Hippocampal formation (tissue), 2 donors: Measurements from ENCODE around the gene KLF4.

Experiments used
- DNase-seq, 2 donors: peaks; one replicate each; lab custom pipeline; 2025; lab: John Stamatoyannopoulos, UW

KLF4 gene

DNA sequence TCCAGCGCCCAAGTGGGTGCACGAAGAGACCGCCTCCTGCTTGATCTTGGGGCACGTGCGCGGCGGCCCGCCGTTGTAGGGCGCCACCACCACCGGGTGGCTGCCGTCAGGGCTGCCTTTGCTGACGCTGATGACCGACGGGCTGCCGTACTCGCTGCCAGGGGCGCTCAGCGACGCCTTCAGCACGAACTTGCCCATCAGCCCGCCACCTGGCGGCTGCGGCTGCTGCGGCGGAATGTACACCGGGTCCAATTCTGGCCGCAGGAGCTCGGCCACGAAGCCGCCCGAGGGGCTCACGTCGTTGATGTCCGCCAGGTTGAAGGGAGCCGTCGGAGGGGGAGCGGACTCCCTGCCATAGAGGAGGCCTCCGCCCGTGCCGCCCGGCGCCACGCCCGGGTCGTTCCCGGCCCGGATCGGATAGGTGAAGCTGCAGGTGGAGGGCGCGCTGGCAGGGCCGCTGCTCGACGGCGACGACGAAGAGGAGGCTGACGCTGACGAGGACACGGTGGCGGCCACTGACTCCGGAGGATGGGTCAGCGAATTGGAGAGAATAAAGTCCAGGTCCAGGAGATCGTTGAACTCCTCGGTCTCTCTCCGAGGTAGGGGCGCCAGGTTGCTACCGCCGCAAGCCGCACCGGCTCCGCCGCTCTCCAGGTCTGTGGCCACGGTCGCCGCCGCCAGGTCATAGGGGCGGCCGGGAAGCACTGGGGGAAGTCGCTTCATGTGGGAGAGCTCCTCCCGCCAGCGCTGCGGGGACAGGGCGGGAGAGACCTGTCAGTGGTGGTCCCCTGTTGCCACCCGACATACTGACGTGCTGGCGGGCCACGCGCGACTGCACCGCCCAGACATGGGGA, 1.8 kb downstream of the KLF4 start:
- no peak for DNase-seq

DNA sequence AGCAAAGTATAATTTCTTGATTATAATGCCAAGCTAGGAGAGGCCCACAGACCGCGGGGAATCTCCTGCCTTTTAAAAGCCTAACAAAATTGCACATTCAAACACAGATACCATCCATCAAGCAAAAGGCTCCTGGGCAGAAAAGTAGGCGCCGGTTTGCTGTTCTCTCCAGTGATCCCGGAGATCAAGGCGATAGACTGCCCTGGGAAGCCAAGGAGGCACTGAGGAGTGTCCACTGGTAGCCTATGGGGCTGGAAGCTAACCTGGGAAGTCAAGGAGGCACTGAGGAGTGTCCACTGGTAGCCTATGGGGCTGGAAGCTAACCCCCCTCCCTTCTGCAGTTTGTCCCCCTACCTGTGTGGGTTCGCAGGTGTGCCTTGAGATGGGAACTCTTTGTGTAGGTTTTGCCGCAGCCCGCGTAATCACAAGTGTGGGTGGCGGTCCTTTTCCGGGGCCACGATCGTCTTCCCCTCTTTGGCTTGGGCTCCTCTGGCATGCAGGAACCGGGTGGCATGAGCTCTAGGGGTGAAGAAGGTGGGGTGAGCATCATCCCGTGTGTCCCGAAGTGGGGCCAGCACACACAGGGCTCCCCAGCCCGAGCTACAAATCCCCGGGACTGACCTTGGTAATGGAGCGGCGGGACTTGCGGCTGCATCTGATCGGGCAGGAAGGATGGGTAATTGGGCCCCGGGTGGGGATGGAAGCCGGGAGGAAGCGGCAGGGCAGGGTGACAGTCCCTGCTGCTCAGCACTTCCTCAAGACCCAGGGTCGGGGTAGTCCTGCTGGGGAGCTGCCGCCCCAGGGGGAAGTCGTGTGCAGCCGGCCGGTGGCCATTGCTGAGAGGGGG, 2.7 kb downstream of the KLF4 start:
- no peak for DNase-seq

DNA sequence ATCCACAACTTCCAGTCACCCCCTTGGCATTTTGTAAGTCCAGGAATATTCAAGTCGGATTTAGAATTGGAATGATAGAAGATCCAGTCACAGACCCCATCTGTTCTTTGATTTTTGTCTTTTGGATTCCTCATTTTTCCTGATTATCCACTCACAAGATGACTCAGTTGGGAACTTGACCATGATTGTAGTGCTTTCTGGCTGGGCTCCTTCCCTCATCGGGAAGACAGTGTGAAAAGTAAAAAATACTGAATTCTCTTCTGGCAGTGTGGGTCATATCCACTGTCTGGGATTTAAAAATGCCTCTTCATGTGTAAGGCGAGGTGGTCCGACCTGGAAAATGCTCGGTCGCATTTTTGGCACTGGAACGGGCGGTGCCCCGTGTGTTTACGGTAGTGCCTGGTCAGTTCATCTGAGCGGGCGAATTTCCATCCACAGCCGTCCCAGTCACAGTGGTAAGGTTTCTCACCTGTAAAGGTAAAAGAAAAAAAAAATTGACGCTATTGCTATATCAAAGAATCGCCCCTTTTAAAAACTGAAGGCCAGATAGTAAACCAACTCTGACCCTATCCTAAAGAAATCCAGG, 4.0 kb downstream of the KLF4 start:
- no peak for DNase-seq

DNA sequence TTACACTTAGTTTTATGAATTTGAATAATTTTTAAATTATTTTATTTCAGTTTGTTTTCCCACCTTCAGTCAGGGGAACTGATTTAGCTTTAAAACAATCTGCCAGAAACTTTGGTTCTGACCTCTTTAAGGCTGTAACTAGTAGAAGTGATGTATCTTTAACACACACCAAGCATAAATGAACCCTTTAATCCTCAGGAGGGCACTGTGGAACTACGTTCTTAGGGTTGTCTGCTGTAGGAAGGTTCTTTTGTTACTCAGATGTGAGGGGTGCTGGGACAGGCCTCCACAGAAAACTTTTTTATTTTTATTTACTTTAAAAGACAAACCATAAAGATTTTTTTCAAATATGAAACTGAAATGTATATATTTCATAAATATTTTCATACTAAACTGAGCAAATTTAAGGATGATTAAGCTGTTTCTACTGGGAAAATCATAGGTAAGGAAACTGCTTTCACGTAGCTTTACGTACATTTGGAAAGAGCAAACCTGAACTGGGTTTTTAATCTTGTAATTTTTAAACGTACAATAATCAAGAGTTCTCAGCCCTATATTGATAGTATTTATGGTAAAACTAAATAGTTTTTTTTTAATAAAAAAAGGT, 5.3 kb downstream of the KLF4 start:
- DNase-seq: peak in 1 of 2 donors; percentile 76

DNA sequence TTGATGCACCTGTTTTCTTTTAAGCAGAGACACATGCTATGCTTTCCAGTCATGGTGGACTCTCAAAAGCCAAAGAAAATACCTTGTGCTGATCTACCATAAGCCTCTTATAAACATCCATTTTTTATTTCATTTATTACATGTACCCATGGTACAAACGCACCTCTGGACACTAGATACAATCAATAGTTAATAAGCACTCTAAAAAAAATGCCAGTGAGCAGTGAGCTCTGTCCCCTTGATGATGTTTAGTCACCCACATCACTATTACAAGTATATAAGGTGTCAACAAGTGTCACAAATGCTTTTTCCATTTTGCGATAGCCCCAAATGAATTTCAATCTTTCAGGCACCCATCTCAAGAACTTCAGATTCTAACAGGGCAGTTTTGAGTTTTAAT, 5.9 kb downstream of the KLF4 start:
- no peak for DNase-seq

DNA sequence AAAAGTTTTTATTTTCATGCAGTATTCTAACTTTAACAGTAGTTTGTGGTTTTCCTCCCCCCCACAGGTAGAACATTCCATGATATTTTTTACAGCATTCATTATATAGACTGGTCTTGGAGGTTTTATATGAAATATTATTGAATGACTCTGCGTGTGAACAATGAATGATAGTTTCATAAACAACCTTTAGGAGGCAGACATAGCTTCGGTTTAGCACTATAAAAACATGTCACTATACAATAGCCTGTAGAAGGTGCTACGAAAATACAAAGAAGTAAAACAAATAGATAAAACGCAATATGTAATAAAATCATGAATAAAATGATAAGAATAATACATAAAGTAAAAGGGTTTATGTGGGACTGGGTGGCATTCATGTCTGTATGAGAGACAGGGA, 8.5 kb downstream of the KLF4 start:
- no peak for DNase-seq

DNA sequence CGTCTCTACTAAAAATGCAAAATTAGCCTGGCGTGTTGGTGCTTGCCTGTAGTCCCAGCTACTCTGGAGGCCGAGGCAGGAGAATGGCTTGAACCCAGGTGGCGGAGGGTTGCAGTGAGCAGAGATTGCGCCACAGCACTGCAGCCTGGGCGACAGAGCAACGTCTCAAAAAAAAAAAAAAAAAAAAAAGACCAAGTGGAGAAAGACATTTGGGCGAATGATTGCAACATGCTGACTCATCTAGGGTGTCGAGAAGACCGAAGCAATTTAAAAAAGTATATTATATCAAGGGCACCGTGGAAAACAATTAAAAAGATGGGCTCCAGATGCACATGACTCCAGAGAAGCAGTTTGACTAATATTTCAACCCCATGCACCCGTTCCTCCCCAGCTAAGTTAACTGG, 9.2 kb downstream of the KLF4 start:
- DNase-seq: no peak

DNA sequence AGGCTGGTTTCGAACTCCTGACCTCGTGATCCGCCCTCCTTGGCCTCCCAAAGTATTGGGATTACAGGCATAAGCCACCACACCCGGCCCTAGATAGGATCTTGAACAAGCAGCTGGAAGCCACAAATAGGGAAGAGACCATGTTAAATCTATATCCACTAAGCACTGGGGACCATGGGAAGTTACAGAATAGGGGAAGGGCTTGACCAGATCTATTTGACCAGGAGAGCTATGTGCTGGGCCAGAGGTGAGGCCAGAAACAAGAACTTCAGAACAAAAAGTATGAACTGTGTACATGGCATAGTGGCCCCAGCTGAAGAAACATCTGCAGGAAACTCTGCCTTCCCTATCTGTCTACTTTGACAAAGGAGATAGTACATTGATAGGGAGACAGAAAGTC, 10.8 kb downstream of the KLF4 start:
- DNase-seq: no peak

DNA sequence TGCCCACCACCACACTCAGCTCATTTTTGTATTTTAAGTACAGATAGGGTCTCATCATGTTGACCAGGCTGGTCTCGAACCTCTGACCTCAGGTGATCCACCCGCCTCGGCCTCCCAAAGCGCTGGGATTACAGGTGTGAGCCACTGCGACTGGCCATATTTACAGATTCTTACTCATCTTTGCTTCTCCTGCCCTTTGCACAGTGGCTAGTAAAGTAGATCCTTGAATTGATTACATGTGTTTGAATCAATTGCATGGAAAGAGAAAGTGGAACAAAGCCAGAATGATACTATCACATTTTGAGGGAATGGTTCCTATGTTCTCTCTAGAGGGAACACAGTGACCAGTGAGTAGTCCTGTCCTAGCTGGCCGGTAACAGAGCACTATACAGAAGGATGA, 15.4 kb downstream of the KLF4 start:
- no peak for DNase-seq

DNA sequence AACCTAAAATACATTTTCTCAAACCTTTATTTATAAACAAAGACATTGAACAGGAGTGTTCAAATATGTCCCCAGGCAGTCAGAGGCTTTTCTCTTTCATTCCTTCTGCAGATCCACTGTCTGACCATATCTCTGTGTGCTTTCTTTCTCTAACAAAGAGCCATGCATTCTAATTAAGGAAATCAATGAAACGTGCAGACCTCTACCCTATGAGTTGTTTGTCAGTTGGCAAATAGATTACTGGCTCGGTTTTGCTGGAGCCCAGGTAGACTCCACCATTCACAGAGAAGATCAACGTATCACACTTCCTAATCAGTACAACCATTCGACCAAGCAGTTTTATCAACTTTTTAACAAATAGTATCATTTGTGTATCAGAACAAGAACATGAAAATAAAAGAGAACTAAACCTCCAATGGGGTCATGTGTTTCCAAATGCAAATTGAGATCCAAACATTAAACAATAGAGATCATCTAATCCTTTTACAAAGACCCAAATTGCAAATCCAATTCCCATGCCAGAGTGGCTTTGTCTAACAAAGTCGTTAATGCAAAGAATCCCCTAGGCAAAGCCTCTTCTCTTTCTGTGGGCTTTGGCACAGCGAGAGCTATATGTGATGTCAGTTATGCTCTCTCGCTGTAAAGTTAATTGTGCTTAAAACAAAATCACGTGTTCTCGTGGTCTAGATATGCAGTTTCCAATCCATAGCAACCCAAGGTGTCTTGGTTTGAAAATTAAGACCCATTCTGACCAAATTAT, 16.8 kb downstream of the KLF4 start:
- no peak for DNase-seq

DNA sequence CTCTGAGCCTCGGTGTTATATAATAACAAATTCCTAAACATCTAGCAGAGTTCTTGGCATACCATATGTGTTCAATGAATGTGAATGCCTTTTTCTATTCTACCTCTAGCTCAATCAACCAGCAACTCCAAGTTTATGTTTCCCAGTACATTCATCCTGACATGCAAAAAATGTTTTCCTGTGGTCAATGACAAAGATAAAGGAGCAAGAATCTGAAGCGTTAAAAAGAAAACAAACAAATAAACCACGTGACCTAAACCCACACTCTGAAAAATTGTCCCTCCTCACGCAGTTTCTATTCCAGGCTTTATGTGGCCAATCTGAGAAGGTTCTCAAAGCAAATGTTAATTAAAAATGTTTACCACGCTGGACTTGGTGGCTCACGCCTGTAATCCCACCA, 18.0 kb downstream of the KLF4 start:
- no peak for DNase-seq

DNA sequence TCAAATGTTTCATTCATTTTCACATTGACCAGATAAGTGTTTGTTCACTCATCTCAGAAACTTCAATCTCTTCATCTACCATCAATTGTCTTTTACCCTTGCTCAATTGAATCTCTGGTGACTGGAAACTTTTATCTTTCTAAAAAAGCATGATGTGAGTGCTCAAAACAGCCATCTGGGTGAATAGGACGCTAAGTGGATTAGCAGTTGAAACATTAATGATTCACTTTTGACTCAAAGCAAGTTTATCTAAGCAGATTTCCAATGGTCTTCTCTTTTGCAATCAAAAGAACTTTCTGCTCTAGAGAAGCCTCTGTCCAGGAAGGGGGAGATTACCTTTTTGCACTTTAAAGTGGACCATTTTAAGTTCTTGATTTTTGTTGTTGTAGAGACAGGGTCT, 22.2 kb downstream of the KLF4 start:
- DNase-seq: no peak

DNA sequence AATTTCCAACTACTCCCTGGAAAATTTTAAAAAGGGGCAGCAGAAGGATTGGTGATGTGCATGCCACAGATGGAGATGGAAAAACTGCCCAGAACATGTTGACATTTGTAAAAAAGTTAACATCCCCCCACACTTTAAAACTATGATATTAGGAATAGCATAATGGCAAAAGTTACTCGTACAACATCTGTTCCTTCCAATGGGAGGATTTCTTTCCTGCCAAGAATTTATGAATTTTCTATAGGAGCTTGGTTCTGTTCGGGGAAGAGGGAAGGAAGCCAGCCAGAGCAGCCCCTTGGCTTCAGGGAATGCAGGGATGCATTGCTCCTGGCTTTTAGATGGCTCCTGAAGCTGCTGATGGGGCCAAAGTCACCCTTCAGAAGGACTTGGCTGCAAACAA, 22.7 kb downstream of the KLF4 start:
- DNase-seq: no peak

DNA sequence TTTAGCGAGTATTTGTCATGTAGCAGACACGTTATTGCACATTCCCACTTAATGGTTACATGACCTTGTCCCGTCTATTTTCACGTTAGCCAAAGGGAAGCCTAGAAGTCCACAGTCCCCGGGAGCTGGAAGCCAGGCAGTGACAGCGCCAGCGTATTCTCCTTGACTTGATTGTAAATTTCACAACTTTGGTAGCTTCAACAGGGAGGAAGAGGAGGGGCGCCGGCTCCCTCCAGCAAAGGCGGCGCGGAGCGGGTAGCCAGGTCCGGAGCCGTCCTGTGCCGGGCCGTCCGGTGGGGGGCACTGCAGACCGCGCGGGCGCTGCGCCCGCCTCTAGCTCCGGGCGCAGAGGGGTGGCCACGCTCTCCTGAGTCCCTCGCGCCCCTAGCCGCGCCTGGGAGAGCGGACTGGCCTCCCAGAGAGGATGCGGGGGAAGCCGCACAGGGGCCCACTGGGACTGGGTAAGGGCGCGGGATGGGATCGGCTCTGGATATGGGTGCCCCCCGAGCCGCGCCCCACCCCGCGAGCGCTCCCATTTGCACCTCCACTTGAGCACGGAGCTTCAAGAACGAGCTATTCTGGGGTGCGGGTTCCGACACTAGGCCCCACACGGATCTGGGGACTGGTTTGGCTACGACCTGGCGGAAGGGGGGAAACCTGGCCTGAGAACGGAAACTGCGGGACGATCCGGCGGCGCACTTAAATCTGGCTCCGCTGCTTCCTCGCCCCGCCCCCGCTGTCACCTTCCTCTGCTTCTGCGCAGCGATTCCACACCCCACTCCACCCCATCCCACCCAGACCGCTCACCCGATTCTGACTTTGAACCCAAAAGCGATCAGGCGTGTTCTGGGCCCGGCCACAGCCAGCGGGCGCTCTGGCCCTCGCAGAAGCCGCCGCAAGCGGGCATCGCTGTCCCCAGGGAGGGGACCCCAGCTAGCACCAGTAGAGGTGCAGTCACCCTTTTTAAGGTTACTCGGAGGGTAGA, 23.8 kb downstream of the KLF4 start:
- peak in 1 of 2 donors; percentile 37 for DNase-seq

DNA sequence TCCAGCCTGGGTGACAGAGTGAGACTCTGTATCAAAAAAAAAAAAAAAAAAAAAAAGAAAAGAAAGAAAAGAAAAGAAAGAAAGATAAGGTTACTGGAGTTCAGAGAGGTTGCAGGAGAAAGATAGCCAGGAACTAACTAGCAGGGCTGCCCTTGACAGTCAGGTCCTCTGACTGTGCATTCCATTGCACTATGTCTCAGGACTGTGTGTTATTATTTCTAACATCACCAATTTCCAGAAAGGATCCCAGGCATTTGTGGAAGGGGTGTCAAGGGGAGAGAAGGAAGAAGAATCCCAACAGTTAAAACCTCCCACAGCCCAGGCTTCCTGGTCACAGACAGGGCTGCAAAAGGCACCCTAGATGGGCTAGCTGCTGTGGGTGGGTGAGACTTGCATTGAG, 25.1 kb downstream of the KLF4 start:
- no peak for DNase-seq

DNA sequence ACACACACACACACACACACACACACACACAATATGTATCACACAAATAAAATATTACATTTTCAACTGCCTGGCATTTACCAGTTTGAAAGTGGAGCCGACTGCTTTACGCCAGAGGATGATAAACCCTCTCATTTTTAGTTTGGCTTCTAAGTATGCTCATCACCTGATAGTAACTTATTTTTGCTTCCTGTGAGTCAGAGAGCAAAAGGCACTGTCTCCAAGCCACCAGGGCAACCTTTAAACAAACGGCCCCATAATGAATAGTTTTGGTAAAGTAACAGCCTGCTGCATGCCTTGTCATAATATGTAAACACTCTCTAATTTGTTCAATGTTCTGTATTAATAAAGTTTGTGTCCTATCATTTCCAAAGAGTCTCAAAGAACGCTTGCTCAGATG, 26.9 kb downstream of the KLF4 start:
- DNase-seq: no peak

DNA sequence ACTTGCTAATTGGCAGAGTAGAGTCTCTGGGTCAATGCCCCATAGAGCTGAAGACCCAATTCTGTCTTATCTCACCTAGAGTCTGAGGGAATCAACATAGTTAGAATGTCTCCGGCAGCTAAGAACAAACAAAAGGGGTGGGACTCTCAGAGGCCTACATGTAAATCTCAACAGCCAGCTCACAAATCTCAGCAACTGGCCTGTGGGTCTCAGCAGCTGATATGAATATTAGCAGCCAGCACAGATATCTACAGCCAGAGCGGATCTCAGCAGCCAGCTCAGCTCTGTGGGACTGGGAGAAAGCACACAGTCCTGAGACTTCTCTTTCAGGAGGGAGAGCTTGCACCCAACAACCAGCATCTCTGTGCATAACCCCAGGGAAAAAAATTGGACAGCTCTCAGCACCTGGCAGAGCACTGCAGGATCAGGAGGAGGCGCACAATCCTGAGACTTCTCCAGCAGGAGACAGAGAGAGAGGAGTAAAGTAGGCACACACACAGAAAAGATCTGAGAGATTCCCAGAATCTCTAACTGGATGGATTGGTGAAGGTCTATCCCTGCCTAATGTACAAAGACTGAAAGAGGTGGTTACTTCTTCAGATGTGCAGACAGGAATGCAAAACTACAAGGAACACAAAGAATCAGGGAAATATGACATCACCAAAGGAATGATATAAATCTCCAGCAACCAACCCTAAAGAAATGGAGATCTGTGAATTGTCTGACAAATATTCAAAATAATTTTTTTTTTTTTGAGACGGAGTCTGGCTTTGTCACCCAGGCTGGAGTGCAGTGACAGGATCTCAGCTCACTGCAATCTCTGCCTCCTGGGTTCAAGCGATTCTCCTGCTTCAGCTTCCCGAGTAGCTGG, 29.2 kb downstream of the KLF4 start:
- no peak for DNase-seq

DNA sequence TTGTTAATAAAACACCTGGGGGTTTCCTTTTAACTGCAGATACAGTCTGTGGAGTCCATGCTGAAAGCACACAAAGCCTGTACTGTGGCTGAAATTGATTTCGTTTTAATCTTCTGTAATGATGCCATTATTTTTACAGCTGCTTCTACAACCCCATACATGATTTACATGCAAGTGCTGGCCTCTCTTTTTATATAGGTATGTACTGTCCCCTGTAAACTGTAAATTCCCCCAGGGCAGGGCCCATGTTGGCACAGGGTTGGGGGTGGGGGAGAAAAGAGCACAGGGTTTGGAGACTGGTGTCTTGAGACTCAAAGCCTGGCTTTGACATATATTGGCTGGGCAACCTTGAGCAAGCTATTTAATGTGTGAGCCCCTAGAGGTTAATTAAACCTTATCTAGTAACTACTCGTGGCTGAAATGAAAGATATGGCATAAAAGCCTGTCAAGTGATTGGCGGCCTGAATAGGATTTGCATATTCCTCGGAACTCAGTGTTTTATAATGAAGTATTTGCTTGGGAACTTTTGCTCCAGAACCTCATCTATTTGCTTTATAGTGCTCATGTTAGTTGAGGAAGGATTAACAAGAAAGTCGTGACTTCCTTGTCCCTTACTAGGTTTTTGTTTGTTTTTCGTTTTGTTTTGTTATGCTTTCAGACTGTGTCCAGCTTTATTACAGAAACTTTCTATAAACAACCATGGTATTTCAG, 34.0 kb downstream of the KLF4 start:
- DNase-seq: no peak

DNA sequence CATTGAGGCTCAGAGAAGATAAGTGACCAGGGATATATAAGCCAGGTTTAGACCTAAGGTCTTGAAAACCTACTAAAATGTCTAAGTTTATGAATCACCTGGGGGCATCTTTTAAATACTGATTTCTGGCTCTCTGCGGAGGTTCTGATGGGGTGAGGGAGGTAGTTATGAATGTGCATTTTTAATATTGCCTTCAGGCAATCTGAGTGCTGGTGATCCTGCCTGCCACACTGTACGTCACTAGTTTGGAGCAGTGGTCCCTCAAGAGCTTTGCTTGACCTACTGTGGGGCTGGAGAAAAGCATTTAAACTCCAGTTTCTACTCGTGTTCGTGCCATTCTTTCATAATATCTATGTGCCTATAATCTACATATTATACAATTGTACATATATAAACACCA, 36.1 kb downstream of the KLF4 start:
- DNase-seq: no peak
